Mammary epithelial cell (primary cell): Measurements from ENCODE around the gene DUSP11.

Experiments
- CTCF ChIP-seq, 2 donors: IDR thresholded peaks in 1 of 2; conservative IDR thresholded peaks in 1 of 2; 2 replicates each; pipeline ENCODE4 v1.5.1; 2011 to 2012; ENCODE audit warnings: inconsistent platforms in 2 of 2, low read length in 2 of 2, mild to moderate bottlenecking in 2 of 2, control low read depth in 1 of 2, low read depth in 1 of 2; ENCODE audit not compliant: insufficient read depth in 1 of 2; ENCODE audit errors: extremely low read depth in 1 of 2
- EZH2 ChIP-seq: IDR thresholded peaks from 2 replicates; pipeline ENCODE4 v1.6.1; 2012; ENCODE audit warnings: low read length, inconsistent platforms, borderline replicate concordance

- TF ChIP-seq CTCF (conservative IDR thresholded peaks at IDR 0.05 in 1 of 2, IDR thresholded peaks at IDR 0.05 in 1 of 2; ENCODE audit: extremely low read depth in 1 of 2, insufficient read depth in 1 of 2, low read depth in 1 of 2, low read length in 2 of 2) = peak; percentile 78 to 87
- TF ChIP-seq EZH2 = no peak
Measured at GRCh38 chr2:73823916-73824523, 44.1 kb upstream of the DUSP11 start.
